ENCODE measurements around the gene UTS2. TPM values are rescaled to one million over a fixed set of nuclear protein-coding genes. Genes with fewer than 3 reads are reported as not detected.

Gene UTS2
- total RNA-seq, 6 experiments from 2014 or later = not detected

- no peaks in the 10 kb centered on the region for H3K4me1 Mint-ChIP-seq (ENCODE audit: low read depth)
- no peak for TF ChIP-seq CTCF (IDR thresholded peaks at IDR 0.05)
- H3K27me3 Mint-ChIP-seq (ENCODE audit: insufficient read depth) = no peaks in the 10 kb centered on the region; the same call in 1 of the 2 replicates
- DNase-seq = no peak
- no peaks in the 10 kb centered on the region for H3K9me3 Mint-ChIP-seq
- H3K27ac Mint-ChIP-seq = no peak overlapping the region
- H3K36me3 Mint-ChIP-seq (ENCODE audit: low read depth) = peaks cover 23% of the 10 kb centered on the region
- H3K4me3 Mint-ChIP-seq = no peak overlapping the region
Observed at GRCh38 chr1:7826363-7826762, 26.5 kb downstream of the UTS2 start.

- Mint-ChIP-seq H3K36me3 (ENCODE audit: low read depth) (peaks cover 27% of the 10 kb centered on the region), H3K4me3 (no peak overlapping the region), H3K9me3 (no peaks in the 10 kb centered on the region), H3K4me1 (ENCODE audit: low read depth) (no peaks in the 10 kb centered on the region), H3K27me3 (ENCODE audit: insufficient read depth) (no peaks in the 10 kb centered on the region; the same call in 1 of the 2 replicates), H3K27ac (no peak overlapping the region)
- TF ChIP-seq CTCF (IDR thresholded peaks at IDR 0.05) = no peak
- DNase-seq = no peak
Observed at GRCh38 chr1:7824701-7825100, 28.2 kb downstream of the UTS2 start.

- Mint-ChIP-seq H3K9me3 (no peaks in the 10 kb centered on the region), H3K4me1 (ENCODE audit: low read depth) (no peaks in the 10 kb centered on the region), H3K4me3 (no peak overlapping the region), H3K27me3 (ENCODE audit: insufficient read depth) (no peaks in the 10 kb centered on the region; the same call in 1 of the 2 replicates), H3K27ac (no peak overlapping the region), H3K36me3 (ENCODE audit: low read depth) (peaks cover 21% of the 10 kb centered on the region)
- no peak for TF ChIP-seq CTCF (IDR thresholded peaks at IDR 0.05)
- no peak for DNase-seq
Observed at GRCh38 chr1:7821282-7821681, 31.6 kb downstream of the UTS2 start.

- DNase-seq = no peak
- no peak overlapping the region for H3K27ac Mint-ChIP-seq
- no peaks in the 10 kb centered on the region; the same call in 1 of the 2 replicates for H3K27me3 Mint-ChIP-seq (ENCODE audit: insufficient read depth)
- peaks cover 16% of the 10 kb centered on the region for H3K9me3 Mint-ChIP-seq
- no peak for TF ChIP-seq CTCF (IDR thresholded peaks at IDR 0.05)
- H3K36me3 Mint-ChIP-seq (ENCODE audit: low read depth) = peaks cover 35% of the 10 kb centered on the region
- no peak overlapping the region for H3K4me3 Mint-ChIP-seq
- peaks cover 11% of the 10 kb centered on the region for H3K4me1 Mint-ChIP-seq (ENCODE audit: low read depth)
Observed at GRCh38 chr1:7813677-7814373, 39.0 kb downstream of the UTS2 start.

GRCh38 chr1:7811476-7811875, 41.4 kb downstream of the UTS2 start:
- Mint-ChIP-seq H3K4me3 (no peak overlapping the region), H3K9me3 (peaks cover 16% of the 10 kb centered on the region), H3K27me3 (ENCODE audit: insufficient read depth) (no peaks in the 10 kb centered on the region), H3K36me3 (ENCODE audit: low read depth) (peaks cover 35% of the 10 kb centered on the region), H3K27ac (no peak overlapping the region), H3K4me1 (ENCODE audit: low read depth) (peaks cover 11% of the 10 kb centered on the region)
- DNase-seq = no peak
- TF ChIP-seq CTCF (IDR thresholded peaks at IDR 0.05) = no peak

Data from HFFc6 (cell line).